Skeletal muscle tissue (tissue), 4 donors: Measurements from ENCODE around the gene PDE4D. TPM values are rescaled to one million over a fixed set of nuclear protein-coding genes. Genes with fewer than 3 reads are reported as not detected.
A peak's percentile ranks its signal among the peaks of the same experiment; 100 is the strongest.
"Not testable (repeated sequence)": the region's sequence is repeated elsewhere in the genome, so short reads cannot be mapped to it uniquely, and the experiment has no call there.

Experiments used
- H3K27ac ChIP-seq: one replicate; pipeline ENCODE4 v1.7.0; 2013; ENCODE audit warnings: mild to moderate bottlenecking, low read depth, low read length, inconsistent platforms
- H3K27me3 ChIP-seq, 3 donors: one replicate each; pipeline ENCODE4 v1.7.0; 2013; ENCODE audit warnings: low read length in 3 of 3; ENCODE audit not compliant: control insufficient read depth in 3 of 3, insufficient read depth in 3 of 3
- H3K36me3 ChIP-seq, 3 donors: one replicate each; pipeline ENCODE4 v1.7.0; 2013; ENCODE audit warnings: low read length in 3 of 3; ENCODE audit not compliant: control insufficient read depth in 3 of 3, insufficient read depth in 3 of 3
- H3K4me1 ChIP-seq, 3 donors: one replicate each; pipeline ENCODE4 v1.7.0; 2013; ENCODE audit warnings: low read length in 3 of 3, mild to moderate bottlenecking in 3 of 3; ENCODE audit not compliant: control insufficient read depth in 3 of 3, insufficient read depth in 3 of 3
- H3K4me3 ChIP-seq, 3 donors: one replicate each; pipeline ENCODE4 v1.7.0; 2013; ENCODE audit warnings: low read length in 3 of 3
- H3K9ac ChIP-seq, 3 donors: one replicate each; pipeline ENCODE4 v1.7.0; 2013; ENCODE audit warnings: low read length in 3 of 3, mild to moderate bottlenecking in 3 of 3, moderate library complexity in 2 of 3, low read depth in 1 of 3
- H3K9me3 ChIP-seq, 3 donors: one replicate each; pipeline ENCODE4 v1.7.0; 2013; ENCODE audit warnings: low read length in 3 of 3; ENCODE audit not compliant: control insufficient read depth in 3 of 3
- total RNA-seq: library from RNA; depleted of rRNA; stranded (reverse); fragments of >200 nt; gene quantifications from one replicate; pipeline ENCODE4 v1.2.3, GENCODE V29; 2014
- donor health status: Osteomylitis.

The PDE4D gene
- total RNA-seq, 1 donor from 2014 or later = 59.0 TPM

- H3K27ac ChIP-seq = no peak overlapping the region
Measured at GRCh38 chr5:59005934-59006701, 887.4 kb downstream of the PDE4D start.

DNA sequence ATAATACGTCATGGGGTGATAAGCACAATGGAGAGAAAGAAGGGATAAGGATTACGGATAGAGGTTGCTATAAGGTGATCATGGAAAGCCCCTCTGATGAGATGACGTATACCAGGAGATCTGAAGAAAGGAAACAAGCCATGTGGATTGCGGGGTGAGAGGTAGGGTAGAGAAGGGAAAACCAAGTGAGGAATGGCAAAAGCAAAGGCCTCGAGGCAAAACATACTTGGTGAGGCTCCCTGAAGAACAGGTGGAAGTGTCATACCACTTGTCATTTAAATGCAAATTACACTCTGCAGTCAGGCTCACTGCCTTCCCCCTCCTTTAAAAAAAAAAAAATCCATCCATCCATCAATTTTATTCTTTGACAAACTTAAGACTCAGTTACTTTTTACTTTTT is 889.9 kb downstream of the PDE4D start:
- H3K4me1 ChIP-seq = peaks cover 28 to 34% (median 34%) of the 10 kb centered on the region in 3 donors
- no peak overlapping the region for H3K9ac ChIP-seq
- H3K36me3 ChIP-seq = no peaks in the 10 kb centered on the region
- no peaks in the 10 kb centered on the region for H3K27me3 ChIP-seq
- H3K4me3 ChIP-seq = no peak overlapping the region
- no peaks in the 10 kb centered on the region for H3K9me3 ChIP-seq
- peak overlapping the region; percentile 57 for H3K27ac ChIP-seq

More at GRCh38 chr5:59005934-59006701, 887.4 kb downstream of the PDE4D start:
- Histone ChIP-seq H3K4me3 (no peak overlapping the region), H3K9me3 (no peaks in the 10 kb centered on the region), H3K4me1 (peaks cover 26 to 34% (median 32%) of the 10 kb centered on the region in 3 donors), H3K36me3 (no peaks in the 10 kb centered on the region), H3K27me3 (no peaks in the 10 kb centered on the region), H3K9ac (no peak overlapping the region)

- Histone ChIP-seq H3K27me3 (no peaks in the 10 kb centered on the region), H3K4me1 (peaks cover 28 to 34% (median 34%) of the 10 kb centered on the region in 3 donors), H3K27ac (peak overlapping the region; percentile 57), H3K9ac (no peak overlapping the region), H3K4me3 (no peak overlapping the region), H3K9me3 (no peaks in the 10 kb centered on the region), H3K36me3 (no peaks in the 10 kb centered on the region)
Measured at GRCh38 chr5:59003124-59003523, 890.4 kb downstream of the PDE4D start.

DNA sequence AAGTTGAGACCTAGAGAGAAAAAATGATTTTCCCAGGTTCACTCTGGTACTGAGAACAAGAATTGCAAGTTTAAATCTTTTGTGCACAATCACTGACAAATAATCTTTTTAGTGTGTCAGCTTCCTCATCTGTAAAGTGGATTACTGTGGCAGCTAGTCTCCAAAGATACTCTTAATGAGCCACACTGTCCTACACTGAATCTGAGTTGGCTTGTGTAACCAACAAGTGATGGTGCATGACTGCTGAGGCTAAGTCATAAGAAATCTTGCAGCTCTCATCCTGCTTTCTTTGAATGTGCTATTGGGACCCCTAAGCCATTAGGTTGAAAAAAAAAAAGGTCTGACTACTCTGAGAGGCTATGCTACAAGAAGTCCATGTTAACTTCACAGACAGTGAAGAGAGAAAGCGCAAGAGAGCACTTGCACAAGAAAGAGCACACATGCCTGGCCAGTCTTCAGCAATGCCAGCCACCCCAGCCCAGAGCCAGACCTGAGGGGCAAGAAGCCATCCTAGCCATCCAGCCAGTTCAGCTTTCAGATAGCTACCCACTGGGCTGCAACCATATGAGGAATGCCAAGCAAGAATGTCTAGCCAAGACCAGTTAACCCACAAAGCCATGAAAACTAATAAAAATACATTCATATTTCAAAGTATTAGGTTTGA is 891.2 kb downstream of the PDE4D start:
- peaks cover 28 to 34% (median 34%) of the 10 kb centered on the region in 3 donors for H3K4me1 ChIP-seq
- peak overlapping the region; percentile 53 for H3K27ac ChIP-seq
- H3K9ac ChIP-seq = peak overlapping the region in 1 of 3 donors; percentile 14
- H3K9me3 ChIP-seq = no peaks in the 10 kb centered on the region
- no peaks in the 10 kb centered on the region for H3K27me3 ChIP-seq
- H3K36me3 ChIP-seq = no peaks in the 10 kb centered on the region
- H3K4me3 ChIP-seq = peak overlapping the region in 1 of 3 donors; percentile 20

DNA sequence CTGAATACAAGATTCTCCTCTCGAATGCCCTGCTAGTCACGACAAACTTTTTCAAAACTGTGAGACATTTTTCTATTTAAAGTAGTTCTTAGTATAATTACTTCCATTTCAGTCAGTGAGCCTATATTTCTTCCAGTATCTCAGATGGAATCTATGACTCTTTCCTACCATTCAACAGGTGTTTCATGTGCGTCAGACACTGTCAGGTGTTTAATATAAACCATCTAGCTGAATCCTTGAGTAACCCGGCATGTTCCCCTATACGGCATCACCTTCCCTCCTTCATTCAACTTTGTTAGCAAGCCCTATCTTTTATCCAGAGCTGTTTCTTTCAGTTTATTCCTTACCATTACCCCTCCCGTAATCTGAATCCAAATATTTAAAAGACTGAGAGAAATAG is 891.8 kb downstream of the PDE4D start:
- Histone ChIP-seq H3K27ac (peak overlapping the region; percentile 53), H3K36me3 (no peaks in the 10 kb centered on the region), H3K4me3 (peak overlapping the region in 1 of 3 donors; percentile 20), H3K27me3 (no peaks in the 10 kb centered on the region), H3K9ac (no peak overlapping the region), H3K4me1 (peaks cover 28 to 34% (median 33%) of the 10 kb centered on the region in 3 donors), H3K9me3 (no peaks in the 10 kb centered on the region)

- peaks cover 28 to 34% (median 30%) of the 10 kb centered on the region in 3 donors for H3K4me1 ChIP-seq
- no peaks in the 10 kb centered on the region for H3K9me3 ChIP-seq
- H3K36me3 ChIP-seq = no peaks in the 10 kb centered on the region
- no peak overlapping the region for H3K4me3 ChIP-seq
- no peaks in the 10 kb centered on the region for H3K27me3 ChIP-seq
- peak overlapping the region; percentile 53 for H3K27ac ChIP-seq
- no peak overlapping the region for H3K9ac ChIP-seq
Measured at GRCh38 chr5:59001154-59001553, 892.4 kb downstream of the PDE4D start.

GRCh38 chr5:59000211-59000610 is 893.3 kb downstream of the PDE4D start:
- H3K4me1 ChIP-seq = peaks cover 24 to 28% (median 25%) of the 10 kb centered on the region in 3 donors
- no peak overlapping the region for H3K4me3 ChIP-seq
- H3K9ac ChIP-seq = no peak overlapping the region
- no peaks in the 10 kb centered on the region for H3K27me3 ChIP-seq
- H3K27ac ChIP-seq = no peak overlapping the region
- H3K9me3 ChIP-seq = no peaks in the 10 kb centered on the region
- H3K36me3 ChIP-seq = no peaks in the 10 kb centered on the region

GRCh38 chr5:58999804-59000203 is 893.7 kb downstream of the PDE4D start:
- Histone ChIP-seq H3K27ac (no peak overlapping the region), H3K4me3 (no peak overlapping the region), H3K4me1 (peaks cover 21 to 28% (median 24%) of the 10 kb centered on the region in 3 donors), H3K9me3 (no peaks in the 10 kb centered on the region), H3K9ac (no peak overlapping the region), H3K36me3 (no peaks in the 10 kb centered on the region), H3K27me3 (no peaks in the 10 kb centered on the region)

DNA sequence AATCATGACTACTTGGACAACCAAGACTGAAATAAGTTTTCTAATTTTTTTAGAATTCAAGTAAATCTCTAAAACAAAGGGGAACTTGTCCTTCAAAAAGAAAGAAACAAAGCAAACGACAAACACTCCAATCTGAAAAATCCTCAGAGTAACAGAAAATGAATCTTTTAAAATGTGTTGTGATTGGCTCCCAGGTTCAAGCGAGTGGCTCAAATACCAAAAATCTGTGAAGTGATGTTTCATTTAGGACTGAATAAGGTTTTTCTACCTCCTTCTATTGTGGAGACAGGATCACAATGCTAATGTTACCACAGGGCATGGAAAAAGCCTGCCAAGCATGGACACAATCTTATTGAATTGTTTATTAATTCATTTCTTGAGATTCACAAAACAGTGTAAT is 895.0 kb downstream of the PDE4D start:
- no peak overlapping the region for H3K9ac ChIP-seq
- no peaks in the 10 kb centered on the region for H3K27me3 ChIP-seq
- peaks cover 19 to 22% (median 19%) of the 10 kb centered on the region in 3 donors for H3K4me1 ChIP-seq
- no peaks in the 10 kb centered on the region for H3K9me3 ChIP-seq
- no peaks in the 10 kb centered on the region for H3K36me3 ChIP-seq
- H3K27ac ChIP-seq = no peak overlapping the region
- no peak overlapping the region for H3K4me3 ChIP-seq

DNA sequence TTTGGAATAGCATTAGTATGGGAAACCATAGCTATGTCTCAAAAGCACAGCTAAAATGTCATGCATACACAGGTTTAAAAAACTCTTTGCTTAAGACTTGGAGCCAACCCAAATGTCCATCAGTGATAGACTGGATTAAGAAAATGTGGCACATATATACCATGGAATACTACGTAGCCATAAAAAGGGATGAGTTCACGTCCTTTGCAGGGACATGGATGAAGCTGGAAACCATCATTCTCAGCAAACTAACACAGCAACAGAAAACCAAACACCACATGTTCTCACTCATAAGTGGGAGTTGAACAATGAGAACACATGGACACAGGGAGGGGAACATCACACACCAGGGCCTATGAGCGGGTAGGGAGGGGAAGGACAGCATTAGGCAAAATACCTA is 897.7 kb downstream of the PDE4D start:
- H3K27me3 ChIP-seq, H3K4me1 ChIP-seq, H3K9me3 ChIP-seq, H3K4me3 ChIP-seq, H3K27ac ChIP-seq, H3K9ac ChIP-seq, H3K36me3 ChIP-seq: not testable (repeated sequence)
